ENCODE data around the gene MAL. TPM values are rescaled to one million over a fixed set of nuclear protein-coding genes. Genes with fewer than 3 reads are reported as not detected.

MAL gene
- total RNA-seq, 3 donors from 2014 or later (not counting 1 experiment from before 2014, with no cell fraction given) = 0.54 to 3.3 (median 1.8) TPM

GRCh38 chr2:94999431-94999883 lies 26.1 kb upstream of the MAL start:
- ATAC-seq = no peak
- no peak overlapping the region for H3K4me3 Mint-ChIP-seq

DNA sequence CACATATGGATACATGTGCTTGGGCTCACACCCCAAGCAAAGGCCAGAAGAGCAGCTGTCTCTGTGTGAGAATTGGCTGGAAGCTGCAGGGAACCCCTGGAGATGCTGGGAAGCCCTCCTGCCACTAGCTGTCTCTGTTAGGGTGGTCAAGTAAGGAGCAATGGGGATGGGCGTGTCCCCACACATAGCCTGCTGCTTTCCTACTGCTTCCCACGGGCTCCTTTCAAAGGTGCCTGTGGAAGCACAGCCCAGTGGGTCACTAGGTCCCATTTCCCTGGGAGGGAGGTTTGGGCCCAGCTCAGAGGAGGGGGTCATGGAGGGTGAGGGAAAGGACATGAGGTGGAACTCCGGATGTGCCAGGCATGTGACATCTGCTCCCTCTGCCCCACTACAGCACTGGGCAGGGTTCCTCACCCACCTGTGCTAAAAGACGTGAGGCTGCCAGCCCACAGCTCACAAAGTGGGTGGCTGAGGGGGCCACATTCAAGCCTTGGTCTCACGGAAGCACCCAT lies 24.4 kb upstream of the MAL start:
- TF ChIP-seq, protein P1, sequence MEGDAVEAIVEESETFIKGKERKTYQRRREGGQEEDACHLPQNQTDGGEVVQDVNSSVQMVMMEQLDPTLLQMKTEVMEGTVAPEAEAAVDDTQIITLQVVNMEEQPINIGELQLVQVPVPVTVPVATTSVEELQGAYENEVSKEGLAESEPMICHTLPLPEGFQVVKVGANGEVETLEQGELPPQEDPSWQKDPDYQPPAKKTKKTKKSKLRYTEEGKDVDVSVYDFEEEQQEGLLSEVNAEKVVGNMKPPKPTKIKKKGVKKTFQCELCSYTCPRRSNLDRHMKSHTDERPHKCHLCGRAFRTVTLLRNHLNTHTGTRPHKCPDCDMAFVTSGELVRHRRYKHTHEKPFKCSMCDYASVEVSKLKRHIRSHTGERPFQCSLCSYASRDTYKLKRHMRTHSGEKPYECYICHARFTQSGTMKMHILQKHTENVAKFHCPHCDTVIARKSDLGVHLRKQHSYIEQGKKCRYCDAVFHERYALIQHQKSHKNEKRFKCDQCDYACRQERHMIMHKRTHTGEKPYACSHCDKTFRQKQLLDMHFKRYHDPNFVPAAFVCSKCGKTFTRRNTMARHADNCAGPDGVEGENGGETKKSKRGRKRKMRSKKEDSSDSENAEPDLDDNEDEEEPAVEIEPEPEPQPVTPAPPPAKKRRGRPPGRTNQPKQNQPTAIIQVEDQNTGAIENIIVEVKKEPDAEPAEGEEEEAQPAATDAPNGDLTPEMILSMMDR (IDR thresholded peaks at IDR 0.05) = no peak
- H3K27me3 Mint-ChIP-seq (ENCODE audit: low read depth in 2 of 2) = peaks cover 7 to 8% of the 10 kb centered on the region in 2 donors
- H3K27ac ChIP-seq (ENCODE audit: low read length) = no peak overlapping the region
- H3K4me1 ChIP-seq (ENCODE audit: control insufficient read depth, insufficient read depth, low read length) = no peaks in the 10 kb centered on the region
- H3K9me3 Mint-ChIP-seq = no peaks in the 10 kb centered on the region
- no peak overlapping the region for H3K27ac Mint-ChIP-seq
- peaks cover 0 to 4% of the 10 kb centered on the region in 2 donors for H3K4me1 Mint-ChIP-seq
- no peaks in the 10 kb centered on the region for H3K9me3 ChIP-seq (ENCODE audit: control insufficient read depth, insufficient read depth, low read length)
- intact Hi-C loops (cut with micrococcal nuclease) = no loop called here
- H3K36me3 Mint-ChIP-seq = no peaks in the 10 kb centered on the region
- peaks cover 3% of the 10 kb centered on the region for H3K27me3 ChIP-seq (ENCODE audit: control insufficient read depth, insufficient read depth, low read length)
- DNase-seq = no peak
- no peak overlapping the region for H3K4me3 Mint-ChIP-seq
- 84% methylated on average over 5 of the region's 5 CpGs for WGBS (ENCODE audit: insufficient coverage)
- ATAC-seq = no peak
- no peak overlapping the region for H3K4me3 ChIP-seq (ENCODE audit: low read length)
- no peaks in the 10 kb centered on the region for H3K36me3 ChIP-seq (ENCODE audit: control insufficient read depth, insufficient read depth, low read length)

More at GRCh38 chr2:94999431-94999883, 26.1 kb upstream of the MAL start:
- H3K4me3 ChIP-seq (ENCODE audit: low read length) = no peak overlapping the region
- intact Hi-C loops (cut with micrococcal nuclease) = no loop called here
- peaks cover 3% of the 10 kb centered on the region for H3K27me3 ChIP-seq (ENCODE audit: control insufficient read depth, insufficient read depth, low read length)
- no peak overlapping the region for H3K27ac ChIP-seq (ENCODE audit: low read length)
- H3K27ac Mint-ChIP-seq = no peak overlapping the region
- no peaks in the 10 kb centered on the region for H3K9me3 ChIP-seq (ENCODE audit: control insufficient read depth, insufficient read depth, low read length)
- H3K36me3 Mint-ChIP-seq = no peaks in the 10 kb centered on the region
- WGBS (ENCODE audit: insufficient coverage) = 92% methylated on average over 7 of the region's 7 CpGs
- peaks cover 0 to 1% of the 10 kb centered on the region in 2 donors for H3K4me1 Mint-ChIP-seq
- DNase-seq = no peak
- TF ChIP-seq, protein P1 (IDR thresholded peaks at IDR 0.05) = no peak
- no peaks in the 10 kb centered on the region for H3K36me3 ChIP-seq (ENCODE audit: control insufficient read depth, insufficient read depth, low read length)
- H3K4me1 ChIP-seq (ENCODE audit: control insufficient read depth, insufficient read depth, low read length) = no peaks in the 10 kb centered on the region
- no peaks in the 10 kb centered on the region for H3K9me3 Mint-ChIP-seq
- peaks cover 7 to 8% of the 10 kb centered on the region in 2 donors for H3K27me3 Mint-ChIP-seq (ENCODE audit: low read depth in 2 of 2)

DNA sequence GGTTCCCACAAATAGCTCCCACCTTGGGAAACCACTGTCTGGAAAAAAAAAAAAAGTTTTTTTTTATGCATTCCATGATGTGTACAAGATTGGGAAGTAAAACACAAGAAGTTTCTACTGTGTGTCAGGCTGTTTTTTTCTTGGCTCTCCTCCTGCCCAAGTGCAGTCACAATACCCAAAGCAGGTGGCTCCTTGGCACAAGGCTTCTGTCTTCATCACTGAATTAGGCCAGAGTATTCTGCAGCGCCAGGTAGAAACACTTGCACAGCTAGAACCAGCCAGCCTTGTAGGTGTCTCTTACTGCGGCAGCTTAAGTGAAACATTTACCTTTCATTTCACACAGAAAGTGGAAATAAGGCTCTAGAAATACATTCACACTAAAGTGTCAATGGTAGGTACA lies 23.8 kb upstream of the MAL start:
- ATAC-seq = no peak
- 91% methylated on average over 2 of the region's 2 CpGs for WGBS (ENCODE audit: insufficient coverage)

More for the DNA sequence above, 23.8 kb upstream of the MAL start:
- TF ChIP-seq, protein P1 (IDR thresholded peaks at IDR 0.05) = no peak
- Mint-ChIP-seq H3K9me3 (no peaks in the 10 kb centered on the region), H3K4me3 (no peak overlapping the region), H3K4me1 (peaks cover 0 to 4% of the 10 kb centered on the region in 2 donors), H3K36me3 (no peaks in the 10 kb centered on the region), H3K27ac (no peak overlapping the region), H3K27me3 (ENCODE audit: low read depth in 2 of 2) (peaks cover 7 to 8% of the 10 kb centered on the region in 2 donors)
- H3K27me3 ChIP-seq (ENCODE audit: control insufficient read depth, insufficient read depth, low read length) = peaks cover 3% of the 10 kb centered on the region
- intact Hi-C loops (cut with micrococcal nuclease) = no loop called here
- H3K36me3 ChIP-seq (ENCODE audit: control insufficient read depth, insufficient read depth, low read length) = no peaks in the 10 kb centered on the region
- DNase-seq = no peak
- H3K9me3 ChIP-seq (ENCODE audit: control insufficient read depth, insufficient read depth, low read length) = no peaks in the 10 kb centered on the region
- H3K4me3 ChIP-seq (ENCODE audit: low read length) = no peak overlapping the region
- H3K4me1 ChIP-seq (ENCODE audit: control insufficient read depth, insufficient read depth, low read length) = no peaks in the 10 kb centered on the region
- no peak overlapping the region for H3K27ac ChIP-seq (ENCODE audit: low read length)

Measured in natural killer cell (primary cell).